Body of pancreas (tissue), 4 donors: ENCODE data around the gene GNB4.

Experiments
- CTCF ChIP-seq, 7 experiments: fragments of 450-650 bp in 4 of 7; fragments of 200-600 bp in 3 of 7; sonication (generic) in 3 of 7; IDR thresholded peaks; one replicate each; pipeline ENCODE4 v1.5.1; 2016 to 2019; ENCODE audit warnings: antibody characterized with exemption in 7 of 7
- POLR2A ChIP-seq, 3 donors: fragments of 450-650 bp; IDR thresholded peaks; one replicate each; pipeline ENCODE4 v1.6.1; 2016; ENCODE audit warnings: antibody characterized with exemption in 3 of 3, mild to moderate bottlenecking in 2 of 3

GRCh38 chr3:179451265-179452175, at the start of gene GNB4:
- TF ChIP-seq POLR2A (IDR thresholded peaks at IDR 0.05) (peak in 1 of 3 donors; percentile 36), CTCF (IDR thresholded peaks at IDR 0.05) (no peak)
